GM12878 (cell line): ENCODE measurements around the gene CD33. TPM values are rescaled to one million over a fixed set of nuclear protein-coding genes. Genes with fewer than 3 reads are reported as not detected.

Source experiments
- ATAC-seq: fragments of 200-7000 bp; cut with Tn5 transposase; 3 replicates; pipeline ENCODE4 v1.9.1; 2020; ENCODE audit warnings: mild to moderate bottlenecking, moderate library complexity
- BruUV-seq: library from RNA; stranded (reverse); fragments of 400-500 nt; replicated peaks from 2 replicates; lab custom pipeline; 2021; lab: Mats Ljungman, UMichigan
- CTCF ChIA-PET: fragments of 300-600 bp; sonication (Branson Sonifier 250); formaldehyde crosslinking; extraction: SDS; loops from one replicate; lab custom pipeline; 2021; ENCODE audit warnings: inconsistent platforms; lab: Yijun Ruan, JAX
- POLR2A ChIA-PET: fragments of 350-600 bp; formaldehyde crosslinking; extraction: SDS; loops from one replicate; lab custom pipeline; 2021; ENCODE audit warnings: inconsistent platforms; lab: Charles Lee
- RAD21 ChIA-PET: fragments of 300-600 bp; sonication (Branson Sonifier 250); formaldehyde crosslinking; loops from one replicate; lab custom pipeline; 2023; ENCODE audit warnings: antibody characterized with exemption; ENCODE audit not compliant: unreplicated experiment; lab: Charles Lee
- SMC1A ChIA-PET: fragments of 300-600 bp; sonication (Branson Sonifier 250); formaldehyde crosslinking; loops from one replicate; lab custom pipeline; 2023; ENCODE audit not compliant: unreplicated experiment, uncharacterized antibody; lab: Charles Lee
- DNase-seq: peaks from one replicate; pipeline ENCODE4 v3.0.0-alpha.2; 2011; ENCODE audit warnings: low read depth, low spot score
- FAIRE-seq: peaks from 3 replicates; lab custom pipeline; 2011; peaks lifted over from hg19 to GRCh38; lab: Jason Lieb, UNC
- H2AFZ ChIP-seq: 2 replicates; pipeline ENCODE4 v1.6.0; 2011; ENCODE audit warnings: low read depth, low read length, control low read depth; ENCODE audit not compliant: control insufficient read depth
- H3K27ac ChIP-seq: 2 replicates; pipeline ENCODE4 v1.5.1; 2011; ENCODE audit warnings: control low read depth; ENCODE audit not compliant: control insufficient read depth, insufficient read depth
- H3K27me3 ChIP-seq, 2 experiments: replicated peaks in 1 of 2; 2 replicates each; pipeline versions ENCODE4 v1.6.0 to v1.6.1; 2011; ENCODE audit warnings: low read length in 1 of 2; ENCODE audit not compliant: control insufficient read depth in 2 of 2, insufficient read depth in 2 of 2
- H3K36me3 ChIP-seq, 2 experiments: 2 replicates each; pipeline ENCODE4 v1.5.1; 2011; ENCODE audit warnings: low read length in 1 of 2; ENCODE audit not compliant: control insufficient read depth in 2 of 2, insufficient read depth in 2 of 2
- H3K4me1 ChIP-seq: 2 replicates; pipeline ENCODE4 v1.6.1; 2011; ENCODE audit warnings: mild to moderate bottlenecking, low read length, moderate library complexity, mixed read lengths; ENCODE audit not compliant: control insufficient read depth, insufficient read depth
- H3K4me2 ChIP-seq: 2 replicates; pipeline ENCODE4 v1.6.0; 2011; ENCODE audit warnings: control low read depth; ENCODE audit not compliant: control insufficient read depth, insufficient read depth
- H3K4me3 ChIP-seq: fragments of 200-600 bp; sonication (generic); 2 replicates; pipeline ENCODE4 v1.5.1; 2016
- H3K79me2 ChIP-seq: 2 replicates; pipeline ENCODE4 v1.6.0; 2011; ENCODE audit warnings: low read length; ENCODE audit not compliant: control insufficient read depth, insufficient read depth
- H3K9ac ChIP-seq: 2 replicates; pipeline ENCODE4 v1.8.0; 2011; ENCODE audit warnings: low read length, control low read depth, mixed read lengths; ENCODE audit not compliant: control insufficient read depth, insufficient read depth
- H3K9me3 ChIP-seq: replicated peaks from 3 replicates; pipeline ENCODE4 v1.5.1; 2011; ENCODE audit warnings: mild to moderate bottlenecking, low read length; ENCODE audit not compliant: control insufficient read depth, insufficient read depth
- H4K20me1 ChIP-seq: 2 replicates; pipeline ENCODE4 v1.6.0; 2011; ENCODE audit not compliant: control insufficient read depth, insufficient read depth
- EED ChIP-seq: sonication (generic); IDR thresholded peaks from 2 replicates; pipeline ENCODE4 v1.6.1; 2016; ENCODE audit warnings: antibody characterized with exemption, low read depth
- HDAC6 ChIP-seq: fragments of 200-600 bp; sonication (generic); IDR thresholded peaks from one replicate; pipeline ENCODE4 v1.8.0; 2017; ENCODE audit warnings: antibody characterized with exemption; ENCODE audit not compliant: unreplicated experiment
- MTA2 ChIP-seq: fragments of 450-650 bp; IDR thresholded peaks from 2 replicates; pipeline ENCODE4 v1.6.1; 2016; ENCODE audit warnings: low read depth, mild to moderate bottlenecking, moderate library complexity
- MTA3 ChIP-seq: IDR thresholded peaks from 2 replicates; pipeline ENCODE4 v1.6.1; 2012; ENCODE audit warnings: low read length, inconsistent platforms, borderline replicate concordance
- MYC ChIP-seq: IDR thresholded peaks from 2 replicates; pipeline ENCODE4 v1.6.1; 2011; ENCODE audit warnings: mild to moderate bottlenecking, low read length, moderate library complexity, inconsistent platforms; ENCODE audit not compliant: insufficient read depth, insufficient replicate concordance, insufficient read length, severe bottlenecking
- NKRF ChIP-seq: fragments of 450-650 bp; conservative IDR thresholded peaks from 2 replicates; pipeline ENCODE4 v1.6.1; 2017; ENCODE audit warnings: mild to moderate bottlenecking, moderate library complexity
- POLR2AphosphoS5 ChIP-seq: IDR thresholded peaks from 2 replicates; pipeline ENCODE4 v1.6.1; 2011; ENCODE audit warnings: mild to moderate bottlenecking, low read length, inconsistent platforms
- RBBP5 ChIP-seq: fragments of 200-600 bp; sonication (generic); conservative IDR thresholded peaks from 2 replicates; pipeline ENCODE4 v1.6.1; 2016
- RUNX3 ChIP-seq: IDR thresholded peaks from 2 replicates; pipeline ENCODE4 v1.6.1; 2012; ENCODE audit warnings: low read length, inconsistent platforms
- SMARCA5 ChIP-seq: fragments of 450-650 bp; IDR thresholded peaks from 2 replicates; pipeline ENCODE4 v1.6.1; 2017; ENCODE audit warnings: mild to moderate bottlenecking
- ZBED1 ChIP-seq: IDR thresholded peaks from 2 replicates; pipeline ENCODE4 v1.6.1; 2016; ENCODE audit warnings: borderline replicate concordance
- ZBTB4 ChIP-seq: fragments of 450-650 bp; formaldehyde crosslinking; IDR thresholded peaks from 2 replicates; pipeline ENCODE4 v1.4.0; 2022; ENCODE audit warnings: mild to moderate bottlenecking, moderate library complexity
- WGBS: methylation state at CpG from one replicate; pipeline ENCODE4 v1.1.6; 2016; ENCODE audit warnings: low lambda C conversion rate; ENCODE audit not compliant: insufficient replicate concordance, insufficient coverage; ENCODE audit errors: missing lambda C conversion rate; 5-methylcytosine and 5-hydroxymethylcytosine counted together
- in situ Hi-C: fragments of 300-500 bp; cut with MboI; formaldehyde crosslinking; loops from 9 replicates; pipeline ENCODE4 v1.14.3; 2018; ENCODE audit warnings: mixed read lengths
- intact Hi-C: fragments of 100-400 bp; cut with micrococcal nuclease; formaldehyde crosslinking; loops from one replicate; pipeline ENCODE4 v1.14.2; 2022; ENCODE audit not compliant: unreplicated experiment
- polyA plus RNA-seq, 11 experiments: library from polyadenylated mRNA; depleted of rRNA in 4 of 11; unstranded in 6 of 11; stranded (reverse) in 5 of 11; fragments of >200 nt; fragmentation: Nextera tagmentation in 4 of 11; fragmentation: Illumina TruSeq in 1 of 11; extraction: Ambion mirVana in 4 of 11; extraction: Trizol in 1 of 11; gene quantifications; 1 replicate in 1 of 11; 2 replicates in 10 of 11; pipeline versions ENCODE4 v1.2.1 to v1.2.3, GENCODE V29; 2011 to 2016; ENCODE audit warnings: inconsistent platforms in 2 of 11, missing spikeins in 2 of 11, low read depth in 1 of 11
- total RNA-seq, 4 experiments: library from RNA; depleted of rRNA in 3 of 4; stranded (reverse); fragments of >200 nt in 3 of 4; fragmentation: Illumina TruSeq in 1 of 4; extraction: Trizol in 1 of 4; gene quantifications; 2 replicates each; pipeline versions ENCODE4 v1.2.1 to v1.2.3, GENCODE V29; 2013 to 2021

Gene CD33
- total and polyA plus RNA-seq, 10 of the 15 experiments (the other 5 are each of a cell fraction or from before 2014, with no cell fraction given), result 0.29 to 17.9 (median 0.72) TPM; not detected in 1

- no peak for TF ChIP-seq ZBTB4 (CRISPR knock-in tag)
- no peak for TF ChIP-seq POLR2AphosphoS5
Measured at GRCh38 chr19:51195316-51195586, 29.6 kb upstream of the CD33 start (continued).

GRCh38 chr19:51195616-51196015 is 29.3 kb upstream of the CD33 start:
- intact Hi-C loops, result no loop called here
- CTCF ChIA-PET, result interaction anchor here (0.9 to 1.6 kb wide), 2 partner anchors 64 to 175 kb away, joined by 3 to 4 read pairs; no protein-coding TSS in a partner anchor
- ATAC-seq, result no peak
- WGBS, result 67% methylated on average over 10 of the region's 10 CpGs
- FAIRE-seq, result no peak
- H3K9ac ChIP-seq, result no peak overlapping the region
- TF ChIP-seq MYC (no peak), ZBED1 (no peak), SMARCA5 (no peak), RUNX3 (no peak), MTA2 (no peak), RBBP5 (no peak), NKRF (no peak), MTA3 (no peak), HDAC6 (no peak), EED (no peak)
- TF ChIP-seq, all 136 proteins: peak for 0
- no peaks in the 10 kb centered on the region for H3K36me3 ChIP-seq
- POLR2A ChIA-PET, result no interaction called here
- H2AFZ ChIP-seq, result no peak overlapping the region
- no peak for DNase-seq
- peaks cover 0 to 2% of the 10 kb centered on the region in 2 experiments; a peak in 1 of 4 replicates for H3K27me3 ChIP-seq
- RAD21 ChIA-PET, result no interaction called here
- no peaks in the 10 kb centered on the region for H4K20me1 ChIP-seq
- H3K4me2 ChIP-seq, result no peak overlapping the region
- H3K4me3 ChIP-seq, result no peak overlapping the region
- no peaks in the 10 kb centered on the region for H3K4me1 ChIP-seq
- in situ Hi-C loops, result no loop called here
- BruUV-seq, result no TSS peak
- no peak overlapping the region for H3K27ac ChIP-seq
- SMC1A ChIA-PET, result no interaction called here
- no peaks in the 10 kb centered on the region for H3K79me2 ChIP-seq
- H3K9me3 ChIP-seq, result no peaks in the 10 kb centered on the region; the same call in 2 of the 3 replicates
